ENCODE data around the gene METRNL. TPM values are rescaled to one million over a fixed set of nuclear protein-coding genes. Genes with fewer than 3 reads are reported as not detected.

Gene METRNL
- total RNA-seq, 1 donor from 2014 or later: 79.9 TPM

DNA sequence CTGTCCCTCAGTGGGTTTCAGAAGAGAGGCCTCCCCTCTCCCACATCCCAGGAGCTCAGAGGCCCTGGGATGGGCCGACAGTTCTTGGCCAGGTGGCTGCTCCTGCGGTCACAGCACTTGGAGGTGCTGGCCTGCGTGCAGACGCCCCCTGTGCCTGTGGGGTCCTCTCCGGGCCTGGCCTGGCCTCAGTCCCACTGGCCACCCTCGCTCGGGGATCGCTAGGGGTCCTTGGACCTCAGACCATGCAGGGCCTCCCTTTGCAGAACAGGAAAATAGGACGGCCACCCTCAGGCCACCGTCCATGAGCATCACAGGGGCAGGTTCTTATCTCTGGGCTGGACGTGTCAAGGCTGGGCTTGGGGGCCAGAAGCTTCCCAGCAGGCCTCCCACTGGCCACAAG is 30.0 kb downstream of the METRNL start:
- Histone ChIP-seq H3K36me3 (no peaks in the 10 kb centered on the region), H3K4me3 (no peak overlapping the region), H3K4me1 (peaks cover 16% of the 10 kb centered on the region), H3K27me3 (no peaks in the 10 kb centered on the region), H3K27ac (peak overlapping the region; percentile 85), H3K9me3 (no peaks in the 10 kb centered on the region)
- intact Hi-C loops (cut with DNase I): no loop called here
- no peak for DNase-seq
- TF ChIP-seq, protein P1, sequence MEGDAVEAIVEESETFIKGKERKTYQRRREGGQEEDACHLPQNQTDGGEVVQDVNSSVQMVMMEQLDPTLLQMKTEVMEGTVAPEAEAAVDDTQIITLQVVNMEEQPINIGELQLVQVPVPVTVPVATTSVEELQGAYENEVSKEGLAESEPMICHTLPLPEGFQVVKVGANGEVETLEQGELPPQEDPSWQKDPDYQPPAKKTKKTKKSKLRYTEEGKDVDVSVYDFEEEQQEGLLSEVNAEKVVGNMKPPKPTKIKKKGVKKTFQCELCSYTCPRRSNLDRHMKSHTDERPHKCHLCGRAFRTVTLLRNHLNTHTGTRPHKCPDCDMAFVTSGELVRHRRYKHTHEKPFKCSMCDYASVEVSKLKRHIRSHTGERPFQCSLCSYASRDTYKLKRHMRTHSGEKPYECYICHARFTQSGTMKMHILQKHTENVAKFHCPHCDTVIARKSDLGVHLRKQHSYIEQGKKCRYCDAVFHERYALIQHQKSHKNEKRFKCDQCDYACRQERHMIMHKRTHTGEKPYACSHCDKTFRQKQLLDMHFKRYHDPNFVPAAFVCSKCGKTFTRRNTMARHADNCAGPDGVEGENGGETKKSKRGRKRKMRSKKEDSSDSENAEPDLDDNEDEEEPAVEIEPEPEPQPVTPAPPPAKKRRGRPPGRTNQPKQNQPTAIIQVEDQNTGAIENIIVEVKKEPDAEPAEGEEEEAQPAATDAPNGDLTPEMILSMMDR (IDR thresholded peaks at IDR 0.05): no peak
- no peak for ATAC-seq

DNA sequence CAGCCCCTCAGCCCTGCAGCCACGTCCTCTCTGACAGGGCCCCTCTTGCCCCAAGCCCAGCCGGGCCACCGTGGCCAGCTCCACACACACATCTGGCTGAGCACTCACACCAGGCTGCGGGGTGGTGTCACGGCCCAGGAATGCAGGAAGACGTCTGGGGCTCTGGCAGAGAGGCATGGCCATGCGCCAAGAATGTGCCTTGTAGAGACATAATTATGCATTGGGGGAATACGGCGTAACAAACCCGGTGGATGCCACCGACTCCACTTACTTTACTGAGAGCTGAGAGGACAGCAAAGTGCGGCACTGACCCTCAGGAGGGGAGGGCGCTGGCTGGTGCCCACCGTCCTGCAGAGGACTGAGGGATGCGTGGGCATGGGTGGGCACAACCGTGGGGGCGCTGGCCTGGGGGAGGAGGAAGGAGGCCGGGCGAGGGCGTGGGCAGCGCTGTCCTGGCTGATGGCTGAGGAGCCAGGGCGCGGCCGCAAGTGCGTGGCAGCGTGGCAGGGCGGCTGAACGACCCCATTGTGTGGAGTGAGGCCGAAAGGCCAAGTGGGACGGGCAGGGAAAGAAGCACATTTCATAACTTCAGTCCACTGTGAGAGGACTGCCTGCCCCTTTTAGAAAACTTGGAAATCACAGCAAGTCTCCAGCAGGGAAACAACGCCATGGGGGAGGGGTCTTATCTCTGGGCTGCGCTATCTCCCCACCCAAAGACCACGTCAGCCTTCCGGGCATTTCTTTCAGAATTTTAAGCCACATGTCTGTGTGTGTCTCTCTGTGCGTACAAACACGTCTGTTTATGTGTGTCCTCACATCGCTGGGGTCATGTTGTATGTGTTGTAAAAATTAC is 30.6 kb downstream of the METRNL start:
- peaks cover 16% of the 10 kb centered on the region for H3K4me1 ChIP-seq
- TF ChIP-seq, protein P1 (IDR thresholded peaks at IDR 0.05): no peak
- DNase-seq (peak; percentile 94), ATAC-seq (peak; percentile 86)
- intact Hi-C loops (cut with DNase I): no loop called here
- H3K36me3 ChIP-seq: no peaks in the 10 kb centered on the region
- peak overlapping the region; percentile 85 for H3K27ac ChIP-seq
- H3K4me3 ChIP-seq: peak overlapping the region; percentile 34
- H3K27me3 ChIP-seq: no peaks in the 10 kb centered on the region
- H3K9me3 ChIP-seq: no peaks in the 10 kb centered on the region

DNA sequence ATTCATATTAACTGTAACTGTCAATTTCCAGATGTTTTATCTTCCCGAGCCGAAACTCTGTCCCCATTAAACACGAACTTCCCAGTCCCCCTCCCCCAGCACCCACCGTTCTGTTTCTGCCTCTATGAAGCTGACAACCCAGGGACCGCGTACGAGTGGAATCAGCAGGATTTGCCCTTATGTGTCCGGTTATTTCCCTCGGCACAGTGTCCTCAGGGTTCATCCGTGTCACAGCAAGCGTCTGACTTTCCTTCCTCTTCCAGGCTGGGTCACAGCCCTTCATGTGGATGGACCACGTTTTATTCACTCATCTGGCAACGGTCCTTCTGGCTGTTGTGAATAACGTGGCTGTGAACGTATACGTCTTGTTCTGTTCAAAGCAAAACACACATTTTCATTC is 31.3 kb downstream of the METRNL start:
- intact Hi-C loops (cut with DNase I): no loop called here
- no peaks in the 10 kb centered on the region for H3K27me3 ChIP-seq
- no peak for DNase-seq
- peak overlapping the region; percentile 85 for H3K27ac ChIP-seq
- no peaks in the 10 kb centered on the region for H3K9me3 ChIP-seq
- H3K4me1 ChIP-seq: peaks cover 16% of the 10 kb centered on the region
- TF ChIP-seq, protein P1 (IDR thresholded peaks at IDR 0.05): no peak
- H3K4me3 ChIP-seq: peak overlapping the region; percentile 34
- H3K36me3 ChIP-seq: no peaks in the 10 kb centered on the region
- ATAC-seq: no peak

DNA sequence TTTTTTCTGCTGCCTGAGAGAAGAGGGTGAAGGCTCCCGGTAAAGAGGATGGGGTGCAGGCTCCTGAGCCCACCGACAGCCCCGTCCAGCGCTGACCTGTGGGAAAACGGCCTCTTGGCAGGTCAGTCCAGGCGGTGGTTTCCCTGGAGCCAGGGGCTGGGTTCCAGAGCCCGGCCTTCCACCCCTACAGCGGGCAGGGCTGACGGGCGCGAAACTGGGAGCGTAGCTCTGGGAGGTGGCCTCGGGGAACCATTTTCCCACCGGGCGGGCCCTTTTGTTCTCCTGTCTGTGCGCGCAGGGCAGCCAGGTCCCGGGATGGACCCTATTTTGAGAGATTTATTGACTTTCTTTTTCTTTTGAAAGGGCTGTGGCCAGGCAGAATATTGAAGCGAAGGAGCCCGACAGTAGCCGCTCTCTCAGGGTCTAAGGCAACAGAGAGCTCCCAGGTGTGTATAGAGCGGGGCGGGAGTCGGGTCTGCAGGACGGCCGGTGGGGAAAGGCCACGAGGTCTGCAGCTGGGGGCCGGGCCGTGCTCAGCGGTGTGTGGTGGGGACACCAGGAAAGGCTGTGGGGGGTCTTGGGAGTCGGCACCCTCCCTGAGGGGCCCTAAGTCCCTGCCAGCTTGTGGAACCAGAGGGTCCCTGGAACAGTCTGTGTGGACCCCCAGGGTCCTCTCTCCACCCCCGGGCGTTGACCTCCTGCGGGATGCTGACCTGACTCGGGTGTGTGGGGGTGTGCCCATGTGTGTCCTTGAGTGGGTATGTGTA is 32.3 kb downstream of the METRNL start:
- ATAC-seq: no peak
- intact Hi-C loops (cut with DNase I): no loop called here
- H3K9me3 ChIP-seq: no peaks in the 10 kb centered on the region
- no peak overlapping the region for H3K4me3 ChIP-seq
- H3K27me3 ChIP-seq: no peaks in the 10 kb centered on the region
- H3K36me3 ChIP-seq: no peaks in the 10 kb centered on the region
- peaks cover 16% of the 10 kb centered on the region for H3K4me1 ChIP-seq
- no peak for DNase-seq
- no peak overlapping the region for H3K27ac ChIP-seq
- TF ChIP-seq, protein P1 (IDR thresholded peaks at IDR 0.05): no peak

DNA sequence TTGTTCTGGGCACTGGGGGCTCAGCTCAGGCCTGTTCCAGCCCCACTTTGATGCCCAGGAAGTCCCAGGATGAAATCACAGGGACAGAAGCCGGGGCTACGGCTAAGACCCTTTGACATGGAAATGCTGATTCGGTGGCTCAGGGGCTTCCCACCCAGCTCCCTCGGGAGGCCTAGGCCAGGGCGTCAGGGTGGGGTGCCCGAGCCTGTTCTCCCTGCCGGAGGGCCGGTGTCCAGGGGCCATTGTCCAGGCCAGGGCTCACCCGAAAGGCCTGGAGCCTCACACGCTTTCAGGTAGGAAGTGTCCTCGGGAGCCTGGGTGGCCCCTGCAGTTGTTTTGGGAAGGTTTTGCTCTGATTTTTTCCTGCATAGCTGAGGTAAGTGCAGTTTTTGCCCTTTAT is 34.0 kb downstream of the METRNL start:
- intact Hi-C loops (cut with DNase I): no loop called here
- TF ChIP-seq, protein P1 (IDR thresholded peaks at IDR 0.05): no peak
- no peak for DNase-seq

More for the DNA sequence above, 34.0 kb downstream of the METRNL start:
- Histone ChIP-seq H3K9me3 (no peaks in the 10 kb centered on the region), H3K4me3 (no peak overlapping the region), H3K4me1 (peaks cover 16% of the 10 kb centered on the region), H3K27ac (no peak overlapping the region), H3K27me3 (no peaks in the 10 kb centered on the region), H3K36me3 (no peaks in the 10 kb centered on the region)
- ATAC-seq: no peak

Data from upper lobe of right lung (tissue), 1 donor.